HL-60 (cell line): ENCODE data around the gene PANX2.
A peak's percentile ranks its signal among the peaks of the same experiment; 100 is the strongest.

Experiments
- DNase-seq, 2 experiments: peaks; one replicate each; pipeline ENCODE4 v3.0.0-alpha.2; 2010 to 2020; ENCODE audit warnings: low read depth in 1 of 2, low spot score in 1 of 2
- H3K27ac ChIP-seq: fragments of 250-450 bp; sonication (Bioruptor Pico); replicated peaks from 2 replicates; pipeline ENCODE4 v1.5.1; 2020; ENCODE audit warnings: mild to moderate bottlenecking, moderate library complexity
- H3K27me3 ChIP-seq: fragments of 250-450 bp; sonication (Bioruptor Pico); 2 replicates; pipeline ENCODE4 v1.5.1; 2021; ENCODE audit warnings: mild to moderate bottlenecking, moderate library complexity; ENCODE audit not compliant: insufficient read depth, poor library complexity, severe bottlenecking
- H3K4me3 ChIP-seq: replicated peaks from 2 replicates; pipeline ENCODE4 v1.5.1; 2011; ENCODE audit warnings: mild to moderate bottlenecking, control low read depth, low read length; ENCODE audit not compliant: insufficient read depth
- CTCF ChIP-seq: IDR thresholded peaks from one replicate; pipeline ENCODE4 v1.5.1; 2011; ENCODE audit warnings: low read length, control low read depth, inconsistent platforms; ENCODE audit not compliant: insufficient read depth
- GABPA ChIP-seq: IDR thresholded peaks from 2 replicates; pipeline ENCODE4 v1.6.1; 2012; ENCODE audit warnings: low read depth
- POLR2AphosphoS5 ChIP-seq: IDR thresholded peaks from 2 replicates; pipeline ENCODE4 v1.6.1; 2012; ENCODE audit warnings: low read depth
- REST ChIP-seq: IDR thresholded peaks from 2 replicates; pipeline ENCODE4 v1.6.1; 2012; ENCODE audit warnings: low read depth; ENCODE audit not compliant: insufficient replicate concordance
- SPI1 ChIP-seq: IDR thresholded peaks from 2 replicates; pipeline ENCODE4 v1.6.1; 2012; ENCODE audit warnings: low read depth, mild to moderate bottlenecking, borderline replicate concordance
- long read RNA-seq: library from polyadenylated mRNA; unstranded; transcript quantifications from one replicate; pipeline ENCODE4 v2.0.0, GENCODE V29; 2020

The PANX2 gene
- long read RNA-seq = 0 reads

GRCh38 chr22:50170453-50171318 lies at the start of gene PANX2:
PANX2 (plus strand) TSS chr22:50170731; CDS start chr22:50170731, 0 bp downstream.
- Histone ChIP-seq H3K27ac (no peak within 1 kb of the TSS), H3K4me3 (peak within 1 kb of the TSS; percentile 41), H3K27me3 (peaks cover 6% of the 10 kb centered on the region)
- TF ChIP-seq SPI1 = no peak
- TF ChIP-seq GABPA = no peak
- no peak for TF ChIP-seq REST
- no peak for TF ChIP-seq CTCF
- no peak for TF ChIP-seq POLR2AphosphoS5
- DNase-seq = no peak

GRCh38 chr22:50121202-50121740 lies 49.3 kb upstream of the PANX2 start:
- no peak for DNase-seq
- no peak overlapping the region for H3K4me3 ChIP-seq
- no peak for TF ChIP-seq REST
- TF ChIP-seq GABPA = no peak
- TF ChIP-seq SPI1 = no peak
- no peak for TF ChIP-seq POLR2AphosphoS5
- no peak for TF ChIP-seq CTCF
- H3K27me3 ChIP-seq = no peaks in the 10 kb centered on the region
- no peak overlapping the region for H3K27ac ChIP-seq

GRCh38 chr22:50123119-50123518 lies 47.4 kb upstream of the PANX2 start:
- TF ChIP-seq GABPA (no peak), REST (no peak), CTCF (no peak), POLR2AphosphoS5 (no peak), SPI1 (no peak)
- Histone ChIP-seq H3K27ac (no peak overlapping the region), H3K27me3 (no peaks in the 10 kb centered on the region), H3K4me3 (no peak overlapping the region)
- no peak for DNase-seq
